Measurements from ENCODE around the gene FAM53A. TPM values are rescaled to one million over a fixed set of nuclear protein-coding genes. Genes with fewer than 3 reads are reported as not detected.

The FAM53A gene
- total and polyA plus RNA-seq, 4 donors, result 1.1 to 3.5 (median 2.4) TPM

- Histone ChIP-seq H3K4me3 (ENCODE audit: low read depth, low read length) (no peak overlapping the region), H3K27ac (ENCODE audit: low read depth, low read length) (no peak overlapping the region), H3K4me1 (ENCODE audit: control insufficient read depth, insufficient read depth, low read length) (peaks cover 6% of the 10 kb centered on the region), H3K36me3 (ENCODE audit: control insufficient read depth, insufficient read depth, low read length) (peaks cover 6% of the 10 kb centered on the region), H3K27me3 (ENCODE audit: control insufficient read depth, insufficient read depth, low read length) (peaks cover 21% of the 10 kb centered on the region), H3K9me3 (ENCODE audit: control insufficient read depth, insufficient read depth, low read length) (no peaks in the 10 kb centered on the region)
- DNase-seq (ENCODE audit: low read depth in 4 of 6, low spot score in 6 of 6), result no peak
- WGBS (ENCODE audit: insufficient coverage), result 69% methylated on average over 4 of the region's 16 CpGs
Measured at GRCh38 chr4:1596393-1596792, 87.7 kb downstream of the FAM53A start.

GRCh38 chr4:1595789-1596325 is 88.3 kb downstream of the FAM53A start:
- no peak for DNase-seq (ENCODE audit: low read depth in 4 of 6, low spot score in 6 of 6)
- Histone ChIP-seq H3K27ac (ENCODE audit: low read depth, low read length) (no peak overlapping the region), H3K4me1 (ENCODE audit: control insufficient read depth, insufficient read depth, low read length) (peaks cover 6% of the 10 kb centered on the region), H3K27me3 (ENCODE audit: control insufficient read depth, insufficient read depth, low read length) (peaks cover 21% of the 10 kb centered on the region), H3K9me3 (ENCODE audit: control insufficient read depth, insufficient read depth, low read length) (no peaks in the 10 kb centered on the region), H3K4me3 (ENCODE audit: low read depth, low read length) (no peak overlapping the region), H3K36me3 (ENCODE audit: control insufficient read depth, insufficient read depth, low read length) (peaks cover 6% of the 10 kb centered on the region)
- 89% methylated on average over 5 of the region's 10 CpGs for WGBS (ENCODE audit: insufficient coverage)

GRCh38 chr4:1594871-1595788 is 89.0 kb downstream of the FAM53A start:
- H3K27me3 ChIP-seq (ENCODE audit: control insufficient read depth, insufficient read depth, low read length), result peaks cover 23% of the 10 kb centered on the region
- H3K4me3 ChIP-seq (ENCODE audit: low read depth, low read length), result no peak overlapping the region
- WGBS (ENCODE audit: insufficient coverage), result 61% methylated on average over 19 of the region's 24 CpGs
- no peak for DNase-seq (ENCODE audit: low read depth in 4 of 6, low spot score in 6 of 6)
- H3K9me3 ChIP-seq (ENCODE audit: control insufficient read depth, insufficient read depth, low read length), result no peaks in the 10 kb centered on the region
- peaks cover 6% of the 10 kb centered on the region for H3K36me3 ChIP-seq (ENCODE audit: control insufficient read depth, insufficient read depth, low read length)
- H3K27ac ChIP-seq (ENCODE audit: low read depth, low read length), result no peak overlapping the region
- H3K4me1 ChIP-seq (ENCODE audit: control insufficient read depth, insufficient read depth, low read length), result peaks cover 6% of the 10 kb centered on the region

GRCh38 chr4:1593881-1594345 is 90.2 kb downstream of the FAM53A start:
- Histone ChIP-seq H3K4me1 (ENCODE audit: control insufficient read depth, insufficient read depth, low read length) (peaks cover 6% of the 10 kb centered on the region), H3K36me3 (ENCODE audit: control insufficient read depth, insufficient read depth, low read length) (peaks cover 2% of the 10 kb centered on the region), H3K9me3 (ENCODE audit: control insufficient read depth, insufficient read depth, low read length) (peaks cover 2% of the 10 kb centered on the region), H3K27me3 (ENCODE audit: control insufficient read depth, insufficient read depth, low read length) (peaks cover 23% of the 10 kb centered on the region), H3K4me3 (ENCODE audit: low read depth, low read length) (no peak overlapping the region), H3K27ac (ENCODE audit: low read depth, low read length) (no peak overlapping the region)
- WGBS (ENCODE audit: insufficient coverage), result 26% methylated on average over 22 of the region's 23 CpGs
- no peak for DNase-seq (ENCODE audit: low read depth in 4 of 6, low spot score in 6 of 6)

GRCh38 chr4:1593458-1593857 is 90.7 kb downstream of the FAM53A start:
- peaks cover 2% of the 10 kb centered on the region for H3K9me3 ChIP-seq (ENCODE audit: control insufficient read depth, insufficient read depth, low read length)
- H3K27ac ChIP-seq (ENCODE audit: low read depth, low read length), result no peak overlapping the region
- peaks cover 23% of the 10 kb centered on the region for H3K27me3 ChIP-seq (ENCODE audit: control insufficient read depth, insufficient read depth, low read length)
- H3K36me3 ChIP-seq (ENCODE audit: control insufficient read depth, insufficient read depth, low read length), result peaks cover 2% of the 10 kb centered on the region
- H3K4me3 ChIP-seq (ENCODE audit: low read depth, low read length), result no peak overlapping the region
- WGBS (ENCODE audit: insufficient coverage), result 14% methylated on average over 13 of the region's 19 CpGs
- peaks cover 6% of the 10 kb centered on the region for H3K4me1 ChIP-seq (ENCODE audit: control insufficient read depth, insufficient read depth, low read length)
- DNase-seq (ENCODE audit: low read depth in 4 of 6, low spot score in 6 of 6), result peak in 1 of 6 donors; percentile 77

- H3K36me3 ChIP-seq (ENCODE audit: control insufficient read depth, insufficient read depth, low read length), result peaks cover 2% of the 10 kb centered on the region
- H3K9me3 ChIP-seq (ENCODE audit: control insufficient read depth, insufficient read depth, low read length), result peaks cover 2% of the 10 kb centered on the region
- H3K27me3 ChIP-seq (ENCODE audit: control insufficient read depth, insufficient read depth, low read length), result peaks cover 23% of the 10 kb centered on the region
- WGBS (ENCODE audit: insufficient coverage), result 84% methylated on average over 58 of the region's 62 CpGs
- H3K4me1 ChIP-seq (ENCODE audit: control insufficient read depth, insufficient read depth, low read length), result peaks cover 6% of the 10 kb centered on the region
- H3K27ac ChIP-seq (ENCODE audit: low read depth, low read length), result no peak overlapping the region
- DNase-seq (ENCODE audit: low read depth in 4 of 6, low spot score in 6 of 6), result no peak
- H3K4me3 ChIP-seq (ENCODE audit: low read depth, low read length), result no peak overlapping the region
Measured at GRCh38 chr4:1592709-1593417, 91.2 kb downstream of the FAM53A start.

GRCh38 chr4:1592068-1592708 is 91.9 kb downstream of the FAM53A start:
- H3K4me3 ChIP-seq (ENCODE audit: low read depth, low read length), result no peak overlapping the region
- peak in 1 of 6 donors; percentile 19 for DNase-seq (ENCODE audit: low read depth in 4 of 6, low spot score in 6 of 6)
- peaks cover 6% of the 10 kb centered on the region for H3K4me1 ChIP-seq (ENCODE audit: control insufficient read depth, insufficient read depth, low read length)
- 94% methylated on average over 31 of the region's 36 CpGs for WGBS (ENCODE audit: insufficient coverage)
- no peak overlapping the region for H3K27ac ChIP-seq (ENCODE audit: low read depth, low read length)
- peaks cover 23% of the 10 kb centered on the region for H3K27me3 ChIP-seq (ENCODE audit: control insufficient read depth, insufficient read depth, low read length)
- peaks cover 2% of the 10 kb centered on the region for H3K36me3 ChIP-seq (ENCODE audit: control insufficient read depth, insufficient read depth, low read length)
- peaks cover 2% of the 10 kb centered on the region for H3K9me3 ChIP-seq (ENCODE audit: control insufficient read depth, insufficient read depth, low read length)

- Histone ChIP-seq H3K27ac (ENCODE audit: low read depth, low read length) (no peak overlapping the region), H3K27me3 (ENCODE audit: control insufficient read depth, insufficient read depth, low read length) (peaks cover 23% of the 10 kb centered on the region), H3K9me3 (ENCODE audit: control insufficient read depth, insufficient read depth, low read length) (peaks cover 2% of the 10 kb centered on the region), H3K4me3 (ENCODE audit: low read depth, low read length) (no peak overlapping the region), H3K36me3 (ENCODE audit: control insufficient read depth, insufficient read depth, low read length) (peaks cover 2% of the 10 kb centered on the region), H3K4me1 (ENCODE audit: control insufficient read depth, insufficient read depth, low read length) (peaks cover 6% of the 10 kb centered on the region)
- WGBS (ENCODE audit: insufficient coverage), result 100% methylated on average over 1 of the region's 3 CpGs
- no peak for DNase-seq (ENCODE audit: low read depth in 4 of 6, low spot score in 6 of 6)
Measured at GRCh38 chr4:1591107-1591506, 93.0 kb downstream of the FAM53A start.

- peaks cover 23% of the 10 kb centered on the region for H3K27me3 ChIP-seq (ENCODE audit: control insufficient read depth, insufficient read depth, low read length)
- no peak overlapping the region for H3K4me3 ChIP-seq (ENCODE audit: low read depth, low read length)
- peaks cover 2% of the 10 kb centered on the region for H3K9me3 ChIP-seq (ENCODE audit: control insufficient read depth, insufficient read depth, low read length)
- H3K27ac ChIP-seq (ENCODE audit: low read depth, low read length), result no peak overlapping the region
- DNase-seq (ENCODE audit: low read depth in 4 of 6, low spot score in 6 of 6), result no peak
- 75% methylated on average over 1 of the region's 4 CpGs for WGBS (ENCODE audit: insufficient coverage)
- H3K36me3 ChIP-seq (ENCODE audit: control insufficient read depth, insufficient read depth, low read length), result peaks cover 2% of the 10 kb centered on the region
- H3K4me1 ChIP-seq (ENCODE audit: control insufficient read depth, insufficient read depth, low read length), result peaks cover 6% of the 10 kb centered on the region
Measured at GRCh38 chr4:1590244-1590643, 93.9 kb downstream of the FAM53A start.
